Progenitor cell of endocrine pancreas (in vitro differentiated cells): ENCODE measurements around the gene ARHGAP8. TPM values are rescaled to one million over a fixed set of nuclear protein-coding genes. Genes with fewer than 3 reads are reported as not detected.

Experiments used
- DNase-seq: peaks from one replicate; pipeline ENCODE4 v3.0.0; 2021; ENCODE audit warnings: low spot score; ENCODE audit not compliant: unreplicated experiment
- H3K27ac Mint-ChIP-seq: 2 replicates; pipeline ENCODE4 v1.8.0; 2021; ENCODE audit warnings: mild to moderate bottlenecking, moderate library complexity, mixed read lengths
- H3K27me3 Mint-ChIP-seq: 2 replicates; pipeline ENCODE4 v1.8.0; 2021; ENCODE audit warnings: mixed read lengths
- H3K36me3 Mint-ChIP-seq: 2 replicates; pipeline ENCODE4 v1.8.0; 2022; ENCODE audit warnings: mixed read lengths; ENCODE audit not compliant: insufficient read depth
- H3K4me1 Mint-ChIP-seq: 2 replicates; pipeline ENCODE4 v1.8.0; 2021; ENCODE audit warnings: low read depth, mixed read lengths
- H3K4me3 Mint-ChIP-seq: 2 replicates; pipeline ENCODE4 v1.8.0; 2021; ENCODE audit warnings: low read depth, mild to moderate bottlenecking, moderate library complexity, mixed read lengths
- H3K9me3 Mint-ChIP-seq: 2 replicates; pipeline ENCODE4 v1.8.0; 2021; ENCODE audit warnings: low read depth, mixed read lengths
- total RNA-seq: library from RNA; stranded (reverse); gene quantifications from 2 replicates; pipeline ENCODE4 v1.2.1, GENCODE V29; 2021
- TF ChIP-seq, protein P1 (sequence below): fragments of 200-600 bp; sonication (generic); IDR thresholded peaks from one replicate; pipeline ENCODE4 v1.5.0; 2021; ENCODE audit warnings: antibody characterized with exemption, mild to moderate bottlenecking; ENCODE audit not compliant: unreplicated experiment

The ARHGAP8 gene
- total RNA-seq, 1 donor from 2014 or later: 100 TPM

DNA sequence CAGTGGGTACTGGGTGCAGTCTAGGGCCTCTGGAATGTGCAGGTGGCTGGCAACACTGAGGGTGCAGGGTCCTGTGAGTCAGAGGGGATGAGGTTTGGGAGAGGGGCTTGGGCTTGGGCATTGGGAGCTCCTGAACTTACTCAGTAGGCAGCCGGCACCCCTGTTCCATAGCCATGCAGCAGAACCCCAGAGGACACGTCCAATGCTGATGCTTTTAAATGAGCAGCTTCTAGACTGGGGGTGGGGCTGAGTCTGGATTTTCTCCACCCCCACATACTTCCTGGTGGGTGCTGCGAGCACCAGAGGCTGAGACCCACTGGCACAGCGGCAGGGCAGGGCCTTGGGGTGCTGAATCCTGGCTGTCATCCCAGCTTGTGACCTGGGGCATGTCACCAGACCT lies 71.4 kb downstream of the ARHGAP8 start:
- Mint-ChIP-seq H3K9me3 (no peaks in the 10 kb centered on the region), H3K4me1 (no peaks in the 10 kb centered on the region), H3K27ac (no peak overlapping the region), H3K4me3 (no peak overlapping the region), H3K36me3 (peaks cover 27% of the 10 kb centered on the region), H3K27me3 (no peaks in the 10 kb centered on the region)
- TF ChIP-seq, protein P1, sequence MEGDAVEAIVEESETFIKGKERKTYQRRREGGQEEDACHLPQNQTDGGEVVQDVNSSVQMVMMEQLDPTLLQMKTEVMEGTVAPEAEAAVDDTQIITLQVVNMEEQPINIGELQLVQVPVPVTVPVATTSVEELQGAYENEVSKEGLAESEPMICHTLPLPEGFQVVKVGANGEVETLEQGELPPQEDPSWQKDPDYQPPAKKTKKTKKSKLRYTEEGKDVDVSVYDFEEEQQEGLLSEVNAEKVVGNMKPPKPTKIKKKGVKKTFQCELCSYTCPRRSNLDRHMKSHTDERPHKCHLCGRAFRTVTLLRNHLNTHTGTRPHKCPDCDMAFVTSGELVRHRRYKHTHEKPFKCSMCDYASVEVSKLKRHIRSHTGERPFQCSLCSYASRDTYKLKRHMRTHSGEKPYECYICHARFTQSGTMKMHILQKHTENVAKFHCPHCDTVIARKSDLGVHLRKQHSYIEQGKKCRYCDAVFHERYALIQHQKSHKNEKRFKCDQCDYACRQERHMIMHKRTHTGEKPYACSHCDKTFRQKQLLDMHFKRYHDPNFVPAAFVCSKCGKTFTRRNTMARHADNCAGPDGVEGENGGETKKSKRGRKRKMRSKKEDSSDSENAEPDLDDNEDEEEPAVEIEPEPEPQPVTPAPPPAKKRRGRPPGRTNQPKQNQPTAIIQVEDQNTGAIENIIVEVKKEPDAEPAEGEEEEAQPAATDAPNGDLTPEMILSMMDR: no peak
- no peak for DNase-seq

DNA sequence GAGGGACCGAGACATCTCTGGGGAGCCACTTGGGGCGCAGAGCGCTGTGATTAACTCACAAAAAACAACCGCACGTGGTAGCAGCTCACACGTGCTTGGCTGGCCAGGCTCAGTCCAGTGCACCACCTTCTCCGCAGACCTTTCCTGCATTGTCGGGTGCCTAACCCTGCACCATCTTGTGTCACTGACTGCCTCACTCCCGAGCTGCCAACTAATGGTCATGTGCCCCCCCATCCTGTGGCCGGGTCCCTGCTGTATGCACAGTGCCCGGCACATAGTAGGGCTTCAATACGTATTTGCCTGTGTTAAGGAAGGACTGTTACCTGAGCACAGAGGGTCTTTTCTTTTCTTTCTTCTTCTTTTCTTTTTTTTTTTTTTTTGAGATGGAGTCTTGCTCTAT lies 71.9 kb downstream of the ARHGAP8 start:
- no peak overlapping the region for H3K27ac Mint-ChIP-seq
- no peak for DNase-seq
- TF ChIP-seq, protein P1: no peak
- H3K9me3 Mint-ChIP-seq: no peaks in the 10 kb centered on the region
- H3K4me1 Mint-ChIP-seq: no peaks in the 10 kb centered on the region
- H3K36me3 Mint-ChIP-seq: peaks cover 26% of the 10 kb centered on the region
- no peak overlapping the region for H3K4me3 Mint-ChIP-seq
- no peaks in the 10 kb centered on the region for H3K27me3 Mint-ChIP-seq

DNA sequence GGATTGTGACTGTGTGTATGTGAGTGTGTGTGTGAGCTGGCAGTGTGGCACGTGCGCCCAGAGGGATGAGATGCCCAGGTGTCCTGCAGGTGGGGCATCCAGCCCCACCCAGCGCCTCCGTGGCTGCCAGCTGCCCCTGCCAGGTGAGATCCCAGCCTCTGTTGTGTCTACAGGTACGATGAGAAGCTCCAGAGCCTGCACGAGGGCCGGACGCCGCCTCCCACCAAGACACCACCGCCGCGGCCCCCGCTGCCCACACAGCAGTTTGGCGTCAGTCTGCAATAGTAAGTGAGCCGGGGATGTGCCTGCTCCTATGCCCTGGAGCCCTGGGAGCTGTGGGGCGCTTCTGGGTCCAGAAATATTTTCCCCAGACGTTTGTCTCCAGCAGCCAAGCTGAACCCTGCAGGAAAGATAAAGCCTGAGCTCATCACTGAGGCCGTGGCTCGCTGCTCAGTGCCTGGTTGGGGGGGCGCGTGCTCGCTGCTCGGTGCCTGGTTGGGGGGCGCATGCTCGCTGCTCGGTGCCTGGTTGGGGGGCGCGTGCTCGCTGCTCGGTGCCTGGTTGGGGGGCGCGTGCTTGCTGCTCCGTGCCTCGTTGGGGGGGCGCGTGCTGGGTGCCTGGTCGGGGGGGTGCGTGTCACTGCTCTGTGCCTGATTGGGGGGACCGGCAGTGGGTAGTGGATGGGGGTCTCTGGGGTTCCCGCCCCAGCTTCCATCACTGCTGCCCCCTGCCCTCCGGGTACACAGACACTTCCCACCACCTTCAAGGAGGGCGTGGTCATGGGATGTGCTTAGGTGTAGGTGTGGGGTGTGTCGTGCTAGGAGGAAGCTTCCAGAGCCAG lies 73.2 kb downstream of the ARHGAP8 start:
- no peaks in the 10 kb centered on the region for H3K4me1 Mint-ChIP-seq
- no peak overlapping the region for H3K4me3 Mint-ChIP-seq
- no peaks in the 10 kb centered on the region for H3K9me3 Mint-ChIP-seq
- H3K27me3 Mint-ChIP-seq: no peaks in the 10 kb centered on the region
- TF ChIP-seq, protein P1: no peak
- no peak overlapping the region for H3K27ac Mint-ChIP-seq
- no peak for DNase-seq
- peaks cover 25% of the 10 kb centered on the region for H3K36me3 Mint-ChIP-seq

- Mint-ChIP-seq H3K36me3 (peaks cover 39% of the 10 kb centered on the region), H3K27ac (peak overlapping the region; percentile 84), H3K4me3 (no peak overlapping the region), H3K9me3 (peaks cover 7% of the 10 kb centered on the region), H3K4me1 (no peaks in the 10 kb centered on the region), H3K27me3 (no peaks in the 10 kb centered on the region)
- no peak for DNase-seq
- TF ChIP-seq, protein P1: no peak
These were observed 75.4 kb downstream of the ARHGAP8 start for GRCh38 chr22:44827666-44828190.

DNA sequence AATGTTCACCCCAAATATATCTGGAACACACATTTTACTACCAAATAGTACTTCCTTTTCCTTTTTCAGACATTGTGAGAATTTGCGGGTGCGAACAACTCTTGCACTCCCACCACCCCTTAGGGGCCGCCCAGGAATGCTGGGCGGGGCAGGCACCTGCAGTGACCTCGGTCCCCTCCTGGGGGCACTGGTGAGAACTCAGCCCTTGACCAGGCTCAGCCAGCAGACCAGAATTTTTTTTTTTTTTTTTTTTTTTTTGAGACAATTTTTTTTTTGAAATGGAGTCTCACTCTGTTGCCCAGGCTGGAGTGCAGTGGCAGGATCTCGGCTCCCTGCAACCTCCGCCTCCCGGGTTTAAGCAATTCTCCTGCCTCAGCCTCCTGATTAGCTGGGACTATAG lies 75.8 kb downstream of the ARHGAP8 start:
- TF ChIP-seq, protein P1: peak; percentile 53
- H3K4me1 Mint-ChIP-seq: no peaks in the 10 kb centered on the region
- no peak for DNase-seq
- H3K9me3 Mint-ChIP-seq: peaks cover 7% of the 10 kb centered on the region
- H3K27me3 Mint-ChIP-seq: no peaks in the 10 kb centered on the region
- H3K36me3 Mint-ChIP-seq: peaks cover 39% of the 10 kb centered on the region
- peak overlapping the region; percentile 84 for H3K27ac Mint-ChIP-seq
- H3K4me3 Mint-ChIP-seq: no peak overlapping the region
